HG03025 (cell line): ENCODE results near the gene MRS2.

Source experiments
- ATAC-seq: cut with Tn5 transposase; IDR thresholded peaks from one replicate; pipeline ENCODE4 v1.9.1; 2021; ENCODE audit warnings: mild to moderate bottlenecking, moderate library complexity; ENCODE audit not compliant: unreplicated experiment, low FRiP score

Gene MRS2

GRCh38 chr6:24426729-24427446, 24.2 kb downstream of the MRS2 start:
- ATAC-seq, result no peak

- ATAC-seq, result no peak
Observed at GRCh38 chr6:24428615-24429014, 25.9 kb downstream of the MRS2 start.

- ATAC-seq, result no peak
Observed at GRCh38 chr6:24429146-24429545, 26.4 kb downstream of the MRS2 start.

- ATAC-seq, result no peak
Observed at GRCh38 chr6:24430086-24430485, 27.4 kb downstream of the MRS2 start.

- no peak for ATAC-seq
Observed at GRCh38 chr6:24431045-24431451, 28.3 kb downstream of the MRS2 start.

- no peak for ATAC-seq
Observed at GRCh38 chr6:24432611-24433010, 29.9 kb downstream of the MRS2 start.

- no peak for ATAC-seq
Observed at GRCh38 chr6:24436979-24437378, 34.2 kb downstream of the MRS2 start.

- no peak for ATAC-seq
Observed at GRCh38 chr6:24439858-24440539, 37.3 kb downstream of the MRS2 start.

GRCh38 chr6:24440897-24441598, 38.3 kb downstream of the MRS2 start:
- ATAC-seq, result no peak

GRCh38 chr6:24441599-24441904, 38.8 kb downstream of the MRS2 start:
- ATAC-seq, result no peak

GRCh38 chr6:24444588-24444987, 41.9 kb downstream of the MRS2 start:
- ATAC-seq, result no peak

- no peak for ATAC-seq
Observed at GRCh38 chr6:24445704-24446103, 43.0 kb downstream of the MRS2 start.

GRCh38 chr6:24446670-24447069, 43.9 kb downstream of the MRS2 start:
- ATAC-seq, result no peak

GRCh38 chr6:24448396-24448795, 45.7 kb downstream of the MRS2 start:
- ATAC-seq, result no peak

GRCh38 chr6:24448828-24449525, 46.2 kb downstream of the MRS2 start:
- ATAC-seq, result no peak

- ATAC-seq, result no peak
Observed at GRCh38 chr6:24451581-24452388, 49.0 kb downstream of the MRS2 start.

- ATAC-seq, result no peak
Observed at GRCh38 chr6:24453921-24454320, 51.2 kb downstream of the MRS2 start.

GRCh38 chr6:24454452-24454851, 51.7 kb downstream of the MRS2 start:
- ATAC-seq, result no peak

- no peak for ATAC-seq
Observed at GRCh38 chr6:24455061-24455460, 52.3 kb downstream of the MRS2 start.

- no peak for ATAC-seq
Observed at GRCh38 chr6:24458134-24458533, 55.4 kb downstream of the MRS2 start.
